WTC11 (cell line): ENCODE results near the gene TSR2.
"Not testable (repeated sequence)": the region's sequence is repeated elsewhere in the genome, so short reads cannot be mapped to it uniquely, and the experiment has no call there.

Experiments used
- SOX15 ChIP-seq: fragments of 250-450 bp; sonication (Bioruptor Pico); IDR thresholded peaks from 2 replicates; pipeline ENCODE4 v1.9.0; 2021; ENCODE audit warnings: mild to moderate bottlenecking
- ZNF671 ChIP-seq: fragments of 250-450 bp; sonication (Bioruptor Pico); IDR thresholded peaks from 2 replicates; pipeline ENCODE4 v1.8.0; 2021; ENCODE audit warnings: mild to moderate bottlenecking
- TF ChIP-seq, protein P1 (sequence below): fragments of 200-600 bp; IDR thresholded peaks from 2 replicates; pipeline ENCODE4 v1.8.0; 2022; ENCODE audit warnings: antibody characterized with exemption
- TF ChIP-seq, protein P2 (sequence below): fragments of 250-450 bp; sonication (Bioruptor Pico); IDR thresholded peaks from 2 replicates; pipeline ENCODE4 v1.9.0; 2021; ENCODE audit warnings: mild to moderate bottlenecking
- TF ChIP-seq, protein P3 (sequence below): sonication (generic); formaldehyde crosslinking; conservative IDR thresholded peaks from 2 replicates; pipeline ENCODE4 v1.8.1; 2022; ENCODE audit warnings: mild to moderate bottlenecking, missing genetic modification reagents

DNA sequence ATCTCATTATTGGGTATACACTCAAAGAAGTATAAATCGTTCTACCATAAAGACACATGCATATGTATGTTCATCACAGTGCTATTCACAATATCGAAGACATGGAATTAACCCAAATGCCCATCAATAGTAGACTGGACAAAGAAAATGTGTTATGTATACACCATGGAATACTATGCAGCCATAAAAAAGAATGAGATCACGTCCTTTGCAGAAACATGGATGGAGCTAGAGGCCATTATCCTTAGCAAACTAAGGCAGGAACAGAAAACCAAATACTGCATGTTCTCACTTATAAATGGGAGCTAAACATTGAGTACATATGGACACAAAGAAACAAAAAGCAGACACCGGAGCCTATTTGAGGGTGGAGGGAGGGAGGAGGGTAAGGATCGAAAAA lies 49.6 kb downstream of the TSR2 start:
- TF ChIP-seq, protein P1, sequence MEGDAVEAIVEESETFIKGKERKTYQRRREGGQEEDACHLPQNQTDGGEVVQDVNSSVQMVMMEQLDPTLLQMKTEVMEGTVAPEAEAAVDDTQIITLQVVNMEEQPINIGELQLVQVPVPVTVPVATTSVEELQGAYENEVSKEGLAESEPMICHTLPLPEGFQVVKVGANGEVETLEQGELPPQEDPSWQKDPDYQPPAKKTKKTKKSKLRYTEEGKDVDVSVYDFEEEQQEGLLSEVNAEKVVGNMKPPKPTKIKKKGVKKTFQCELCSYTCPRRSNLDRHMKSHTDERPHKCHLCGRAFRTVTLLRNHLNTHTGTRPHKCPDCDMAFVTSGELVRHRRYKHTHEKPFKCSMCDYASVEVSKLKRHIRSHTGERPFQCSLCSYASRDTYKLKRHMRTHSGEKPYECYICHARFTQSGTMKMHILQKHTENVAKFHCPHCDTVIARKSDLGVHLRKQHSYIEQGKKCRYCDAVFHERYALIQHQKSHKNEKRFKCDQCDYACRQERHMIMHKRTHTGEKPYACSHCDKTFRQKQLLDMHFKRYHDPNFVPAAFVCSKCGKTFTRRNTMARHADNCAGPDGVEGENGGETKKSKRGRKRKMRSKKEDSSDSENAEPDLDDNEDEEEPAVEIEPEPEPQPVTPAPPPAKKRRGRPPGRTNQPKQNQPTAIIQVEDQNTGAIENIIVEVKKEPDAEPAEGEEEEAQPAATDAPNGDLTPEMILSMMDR: not testable (repeated sequence)
- TF ChIP-seq SOX15; ZNF671 (CRISPR knock-in tag): not testable (repeated sequence)
- TF ChIP-seq, protein P2, sequence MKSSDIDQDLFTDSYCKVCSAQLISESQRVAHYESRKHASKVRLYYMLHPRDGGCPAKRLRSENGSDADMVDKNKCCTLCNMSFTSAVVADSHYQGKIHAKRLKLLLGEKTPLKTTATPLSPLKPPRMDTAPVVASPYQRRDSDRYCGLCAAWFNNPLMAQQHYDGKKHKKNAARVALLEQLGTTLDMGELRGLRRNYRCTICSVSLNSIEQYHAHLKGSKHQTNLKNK (CRISPR knock-in tag): not testable (repeated sequence)
- TF ChIP-seq, protein P3, sequence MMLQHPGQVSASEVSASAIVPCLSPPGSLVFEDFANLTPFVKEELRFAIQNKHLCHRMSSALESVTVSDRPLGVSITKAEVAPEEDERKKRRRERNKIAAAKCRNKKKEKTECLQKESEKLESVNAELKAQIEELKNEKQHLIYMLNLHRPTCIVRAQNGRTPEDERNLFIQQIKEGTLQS (CRISPR knock-in tag): not testable (repeated sequence)
